ENCODE data around the gene RBSN. TPM values are rescaled to one million over a fixed set of nuclear protein-coding genes. Genes with fewer than 3 reads are reported as not detected.

RBSN gene
- total RNA-seq, 1 experiment from 2014 or later: 18.4 TPM

DNA sequence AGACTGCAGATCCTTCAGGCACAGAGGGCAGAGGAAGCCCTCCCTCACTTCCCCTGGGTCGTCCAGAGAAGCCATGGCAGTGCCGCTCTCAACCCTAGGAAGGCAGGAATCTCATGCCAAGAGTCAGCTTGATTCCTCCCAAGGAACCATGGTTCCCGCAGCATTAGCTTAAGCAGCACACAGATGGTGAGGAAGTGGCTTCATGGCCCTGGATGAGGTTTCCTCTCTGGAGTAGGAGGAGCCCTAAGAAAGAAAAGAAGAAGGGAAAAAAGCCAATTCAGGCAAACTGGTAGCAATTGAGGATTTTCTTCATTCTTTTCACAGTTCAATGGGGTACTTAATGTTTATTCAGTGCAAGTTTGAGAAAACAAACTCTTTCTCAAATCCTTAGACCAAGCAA, 2.9 kb downstream of the RBSN start (continued):
- TF ChIP-seq ELF1 (IDR thresholded peaks at IDR 0.05; ENCODE audit: borderline replicate concordance, low read depth) (no peak), EZH2 (IDR thresholded peaks at IDR 0.05) (no peak), POLR2AphosphoS5 (IDR thresholded peaks at IDR 0.05; ENCODE audit: low read depth, low read length) (no peak), SP1 (IDR thresholded peaks at IDR 0.05; ENCODE audit: low read depth) (no peak), TCF7L2 (IDR thresholded peaks at IDR 0.05; ENCODE audit: borderline replicate concordance, extremely low read depth, insufficient read depth, insufficient read length) (no peak), ZNF274 (IDR thresholded peaks at IDR 0.05; ENCODE audit: low read depth, low read length) (no peak)

- H3K9me3 ChIP-seq (ENCODE audit: control insufficient read depth in 1 of 2, insufficient read depth in 1 of 2, low read depth in 1 of 2, low read length in 2 of 2): no peaks in the 10 kb centered on the region
- RAD21 ChIA-PET (ENCODE audit: low non-redundant PET in 1 of 2, low total read pairs in 2 of 2, uncharacterized antibody in 2 of 2, unreplicated experiment in 2 of 2): no interaction called here
- no peak overlapping the region for H3K9ac ChIP-seq (ENCODE audit: low read length)
- H4K20me1 ChIP-seq (ENCODE audit: insufficient read depth): no peaks in the 10 kb centered on the region
- H3K4me1 ChIP-seq (ENCODE audit: control insufficient read depth in 1 of 2, insufficient read depth in 2 of 2, low read length in 2 of 2): peaks cover 5 to 10% of the 10 kb centered on the region in 2 experiments; a peak in 3 of 4 replicates
- peaks cover 2 to 32% of the 10 kb centered on the region in 2 experiments; a peak in 3 of 4 replicates for H3K36me3 ChIP-seq (ENCODE audit: control insufficient read depth in 1 of 2, insufficient read depth in 2 of 2, low read length in 2 of 2)
- CTCF ChIA-PET: no interaction called here
- ATAC-seq (no peak), DNase-seq (ENCODE audit: low read depth, low spot score) (no peak)
- peaks cover 30% of the 10 kb centered on the region for H3K79me2 ChIP-seq (ENCODE audit: insufficient read depth, low read length)
- POLR2A ChIA-PET: no interaction called here
- H3K4me3 ChIP-seq (replicated peaks in 1 of 2; ENCODE audit: low read depth in 1 of 2, low read length in 2 of 2): no peak overlapping the region
- TF ChIP-seq, protein P1, sequence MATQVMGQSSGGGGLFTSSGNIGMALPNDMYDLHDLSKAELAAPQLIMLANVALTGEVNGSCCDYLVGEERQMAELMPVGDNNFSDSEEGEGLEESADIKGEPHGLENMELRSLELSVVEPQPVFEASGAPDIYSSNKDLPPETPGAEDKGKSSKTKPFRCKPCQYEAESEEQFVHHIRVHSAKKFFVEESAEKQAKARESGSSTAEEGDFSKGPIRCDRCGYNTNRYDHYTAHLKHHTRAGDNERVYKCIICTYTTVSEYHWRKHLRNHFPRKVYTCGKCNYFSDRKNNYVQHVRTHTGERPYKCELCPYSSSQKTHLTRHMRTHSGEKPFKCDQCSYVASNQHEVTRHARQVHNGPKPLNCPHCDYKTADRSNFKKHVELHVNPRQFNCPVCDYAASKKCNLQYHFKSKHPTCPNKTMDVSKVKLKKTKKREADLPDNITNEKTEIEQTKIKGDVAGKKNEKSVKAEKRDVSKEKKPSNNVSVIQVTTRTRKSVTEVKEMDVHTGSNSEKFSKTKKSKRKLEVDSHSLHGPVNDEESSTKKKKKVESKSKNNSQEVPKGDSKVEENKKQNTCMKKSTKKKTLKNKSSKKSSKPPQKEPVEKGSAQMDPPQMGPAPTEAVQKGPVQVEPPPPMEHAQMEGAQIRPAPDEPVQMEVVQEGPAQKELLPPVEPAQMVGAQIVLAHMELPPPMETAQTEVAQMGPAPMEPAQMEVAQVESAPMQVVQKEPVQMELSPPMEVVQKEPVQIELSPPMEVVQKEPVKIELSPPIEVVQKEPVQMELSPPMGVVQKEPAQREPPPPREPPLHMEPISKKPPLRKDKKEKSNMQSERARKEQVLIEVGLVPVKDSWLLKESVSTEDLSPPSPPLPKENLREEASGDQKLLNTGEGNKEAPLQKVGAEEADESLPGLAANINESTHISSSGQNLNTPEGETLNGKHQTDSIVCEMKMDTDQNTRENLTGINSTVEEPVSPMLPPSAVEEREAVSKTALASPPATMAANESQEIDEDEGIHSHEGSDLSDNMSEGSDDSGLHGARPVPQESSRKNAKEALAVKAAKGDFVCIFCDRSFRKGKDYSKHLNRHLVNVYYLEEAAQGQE (IDR thresholded peaks at IDR 0.05; ENCODE audit: low read depth): no peak
- TF ChIP-seq CBX3 (IDR thresholded peaks at IDR 0.05; ENCODE audit: low read depth): no peak
- no peak for TF ChIP-seq JUND (IDR thresholded peaks at IDR 0.05)
- no peak for TF ChIP-seq ZBTB33 (IDR thresholded peaks at IDR 0.05; ENCODE audit: extremely low read depth, insufficient replicate concordance, low read length)
- no peak for TF ChIP-seq TCF7L2 (IDR thresholded peaks at IDR 0.05; ENCODE audit: borderline replicate concordance, extremely low read depth, insufficient read depth, insufficient read length)
- TF ChIP-seq POLR2A (IDR thresholded peaks at IDR 0.05; ENCODE audit: borderline replicate concordance, extremely low read depth, insufficient read depth, insufficient read length): no peak
- no peak for TF ChIP-seq MAX (IDR thresholded peaks at IDR 0.05)
- no peak for TF ChIP-seq YY1 (IDR thresholded peaks at IDR 0.05; ENCODE audit: extremely low read depth, insufficient replicate concordance, low read depth, low read length)
- TF ChIP-seq EZH2 (IDR thresholded peaks at IDR 0.05): no peak
- TF ChIP-seq FOSL1 (IDR thresholded peaks at IDR 0.05; ENCODE audit: low read depth): no peak
- TF ChIP-seq SRF (IDR thresholded peaks at IDR 0.05; ENCODE audit: low read depth): no peak
- TF ChIP-seq ELF1 (IDR thresholded peaks at IDR 0.05; ENCODE audit: borderline replicate concordance, low read depth): no peak
- TF ChIP-seq SP1 (IDR thresholded peaks at IDR 0.05; ENCODE audit: low read depth): no peak
- TF ChIP-seq, protein P2, sequence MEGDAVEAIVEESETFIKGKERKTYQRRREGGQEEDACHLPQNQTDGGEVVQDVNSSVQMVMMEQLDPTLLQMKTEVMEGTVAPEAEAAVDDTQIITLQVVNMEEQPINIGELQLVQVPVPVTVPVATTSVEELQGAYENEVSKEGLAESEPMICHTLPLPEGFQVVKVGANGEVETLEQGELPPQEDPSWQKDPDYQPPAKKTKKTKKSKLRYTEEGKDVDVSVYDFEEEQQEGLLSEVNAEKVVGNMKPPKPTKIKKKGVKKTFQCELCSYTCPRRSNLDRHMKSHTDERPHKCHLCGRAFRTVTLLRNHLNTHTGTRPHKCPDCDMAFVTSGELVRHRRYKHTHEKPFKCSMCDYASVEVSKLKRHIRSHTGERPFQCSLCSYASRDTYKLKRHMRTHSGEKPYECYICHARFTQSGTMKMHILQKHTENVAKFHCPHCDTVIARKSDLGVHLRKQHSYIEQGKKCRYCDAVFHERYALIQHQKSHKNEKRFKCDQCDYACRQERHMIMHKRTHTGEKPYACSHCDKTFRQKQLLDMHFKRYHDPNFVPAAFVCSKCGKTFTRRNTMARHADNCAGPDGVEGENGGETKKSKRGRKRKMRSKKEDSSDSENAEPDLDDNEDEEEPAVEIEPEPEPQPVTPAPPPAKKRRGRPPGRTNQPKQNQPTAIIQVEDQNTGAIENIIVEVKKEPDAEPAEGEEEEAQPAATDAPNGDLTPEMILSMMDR (IDR thresholded peaks at IDR 0.05 in 2 of 3, conservative IDR thresholded peaks at IDR 0.05 in 1 of 3; ENCODE audit: borderline replicate concordance in 1 of 3, insufficient read depth in 1 of 3, low read depth in 2 of 3, low read length in 2 of 3): no peak
- TF ChIP-seq ZNF274 (IDR thresholded peaks at IDR 0.05; ENCODE audit: low read depth, low read length): no peak
- H3K9me2 ChIP-seq (ENCODE audit: insufficient read depth): no peaks in the 10 kb centered on the region
- H3K27me3 ChIP-seq (ENCODE audit: insufficient read depth, low read length): no peaks in the 10 kb centered on the region
- no peak overlapping the region for H2AFZ ChIP-seq (ENCODE audit: low read depth, low read length, poor library complexity, severe bottlenecking)
- no peak overlapping the region for H3K27ac ChIP-seq (ENCODE audit: low read depth, low read length)
- intact Hi-C loops (cut with micrococcal nuclease): no loop called here
- no TSS peak for BruUV-seq (replicated peaks)
- H3K4me2 ChIP-seq (ENCODE audit: low read length): no peak overlapping the region
Measured at GRCh38 chr3:15094187-15094875, 4.6 kb downstream of the RBSN start.

All from HCT116 (cell line).